Uterus (tissue), 4 donors: ENCODE measurements around the gene GDNF. TPM values are rescaled to one million over a fixed set of nuclear protein-coding genes. Genes with fewer than 3 reads are reported as not detected.

Experiments
- DNase-seq, 2 donors: peaks; one replicate each; pipeline ENCODE4 v3.0.0-alpha.2; 2019 to 2020
- H3K27ac ChIP-seq, 2 donors: fragments of 200-600 bp; sonication (generic); 1 replicate in 1 of 2; 2 replicates in 1 of 2; pipeline ENCODE4 v1.5.1; 2016 to 2018
- H3K27me3 ChIP-seq, 2 donors: fragments of 200-600 bp; sonication (generic); one replicate each; pipeline ENCODE4 v1.5.1; 2018 to 2019; ENCODE audit warnings: control low read depth in 1 of 2
- H3K36me3 ChIP-seq, 2 donors: fragments of 200-600 bp; sonication (generic); one replicate each; pipeline ENCODE4 v1.5.1; 2019; ENCODE audit warnings: control low read depth in 1 of 2
- H3K4me1 ChIP-seq, 2 donors: fragments of 200-600 bp; sonication (generic); one replicate each; pipeline ENCODE4 v1.5.1; 2018 to 2019; ENCODE audit warnings: control low read depth in 1 of 2
- H3K4me3 ChIP-seq, 2 donors: fragments of 200-600 bp; sonication (generic); 1 replicate in 1 of 2; 2 replicates in 1 of 2; pipeline ENCODE4 v1.5.1; 2018 to 2019; ENCODE audit warnings: mild to moderate bottlenecking in 1 of 2
- H3K9me3 ChIP-seq, 2 donors: fragments of 200-600 bp; sonication (generic); one replicate each; pipeline ENCODE4 v1.5.1; 2019; ENCODE audit warnings: control low read depth in 1 of 2
- POLR2A ChIP-seq, 2 donors: fragments of 450-650 bp; IDR thresholded peaks; one replicate each; pipeline ENCODE4 v1.6.1; 2016; ENCODE audit warnings: antibody characterized with exemption in 2 of 2, mild to moderate bottlenecking in 1 of 2, moderate library complexity in 1 of 2
- intact Hi-C: fragments of 100-400 bp; cut with DNase I; formaldehyde crosslinking; loops from one replicate; pipeline ENCODE4 v1.15.1; 2023; ENCODE audit warnings: low total_unique reads
- total RNA-seq, 4 donors: library from RNA; depleted of rRNA in 3 of 4; stranded (reverse); fragments of >200 nt in 3 of 4; gene quantifications; one replicate each; pipeline versions ENCODE4 v1.1.0 to v1.2.4, GENCODE V29; 2014 to 2023
- TF ChIP-seq, protein P1 (sequence below), 4 experiments: fragments of 200-600 bp in 2 of 4; fragments of 450-650 bp in 2 of 4; sonication (generic) in 2 of 4; IDR thresholded peaks; one replicate each; pipeline ENCODE4 v1.5.1; 2016 to 2019; ENCODE audit warnings: antibody characterized with exemption in 4 of 4, mild to moderate bottlenecking in 2 of 4, moderate library complexity in 1 of 4
- donor health status: DM: yes; HTN: yes; CAD: no.

Gene GDNF
- total RNA-seq, 4 donors from 2014 or later = 0.77 to 1.0 (median 0.85) TPM; not detected in 1

DNA sequence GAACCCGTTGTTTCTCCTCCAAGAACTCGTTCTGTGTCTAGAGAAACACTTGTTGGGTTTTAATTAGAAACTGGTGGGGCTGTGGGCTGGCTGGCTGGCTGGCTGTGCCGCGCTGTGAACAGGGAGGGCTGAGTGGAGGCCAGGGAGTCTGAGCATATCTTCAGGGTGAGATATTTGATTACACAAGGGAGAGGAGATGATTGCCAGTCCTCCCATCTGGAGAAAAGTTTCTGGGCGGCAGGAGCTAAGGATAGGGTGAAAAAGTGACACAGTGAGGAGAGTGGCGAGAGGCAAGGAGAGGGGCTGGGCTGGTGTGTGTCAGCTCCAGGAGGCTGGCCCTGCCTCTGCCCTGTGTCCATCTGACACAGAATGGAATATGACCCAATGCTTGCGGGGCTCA lies 63.0 kb downstream of the GDNF start:
- no peaks in the 10 kb centered on the region for H3K36me3 ChIP-seq
- H3K4me3 ChIP-seq = no peak overlapping the region
- no peak overlapping the region for H3K27ac ChIP-seq
- H3K9me3 ChIP-seq = peaks cover 0 to 9% of the 10 kb centered on the region in 2 donors
- intact Hi-C loops = no loop called here
- DNase-seq = no peak
- H3K4me1 ChIP-seq = no peaks in the 10 kb centered on the region
- TF ChIP-seq, protein P1, sequence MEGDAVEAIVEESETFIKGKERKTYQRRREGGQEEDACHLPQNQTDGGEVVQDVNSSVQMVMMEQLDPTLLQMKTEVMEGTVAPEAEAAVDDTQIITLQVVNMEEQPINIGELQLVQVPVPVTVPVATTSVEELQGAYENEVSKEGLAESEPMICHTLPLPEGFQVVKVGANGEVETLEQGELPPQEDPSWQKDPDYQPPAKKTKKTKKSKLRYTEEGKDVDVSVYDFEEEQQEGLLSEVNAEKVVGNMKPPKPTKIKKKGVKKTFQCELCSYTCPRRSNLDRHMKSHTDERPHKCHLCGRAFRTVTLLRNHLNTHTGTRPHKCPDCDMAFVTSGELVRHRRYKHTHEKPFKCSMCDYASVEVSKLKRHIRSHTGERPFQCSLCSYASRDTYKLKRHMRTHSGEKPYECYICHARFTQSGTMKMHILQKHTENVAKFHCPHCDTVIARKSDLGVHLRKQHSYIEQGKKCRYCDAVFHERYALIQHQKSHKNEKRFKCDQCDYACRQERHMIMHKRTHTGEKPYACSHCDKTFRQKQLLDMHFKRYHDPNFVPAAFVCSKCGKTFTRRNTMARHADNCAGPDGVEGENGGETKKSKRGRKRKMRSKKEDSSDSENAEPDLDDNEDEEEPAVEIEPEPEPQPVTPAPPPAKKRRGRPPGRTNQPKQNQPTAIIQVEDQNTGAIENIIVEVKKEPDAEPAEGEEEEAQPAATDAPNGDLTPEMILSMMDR (IDR thresholded peaks at IDR 0.05) = no peak
- no peak for TF ChIP-seq POLR2A (IDR thresholded peaks at IDR 0.05)
- H3K27me3 ChIP-seq = no peaks in the 10 kb centered on the region

DNA sequence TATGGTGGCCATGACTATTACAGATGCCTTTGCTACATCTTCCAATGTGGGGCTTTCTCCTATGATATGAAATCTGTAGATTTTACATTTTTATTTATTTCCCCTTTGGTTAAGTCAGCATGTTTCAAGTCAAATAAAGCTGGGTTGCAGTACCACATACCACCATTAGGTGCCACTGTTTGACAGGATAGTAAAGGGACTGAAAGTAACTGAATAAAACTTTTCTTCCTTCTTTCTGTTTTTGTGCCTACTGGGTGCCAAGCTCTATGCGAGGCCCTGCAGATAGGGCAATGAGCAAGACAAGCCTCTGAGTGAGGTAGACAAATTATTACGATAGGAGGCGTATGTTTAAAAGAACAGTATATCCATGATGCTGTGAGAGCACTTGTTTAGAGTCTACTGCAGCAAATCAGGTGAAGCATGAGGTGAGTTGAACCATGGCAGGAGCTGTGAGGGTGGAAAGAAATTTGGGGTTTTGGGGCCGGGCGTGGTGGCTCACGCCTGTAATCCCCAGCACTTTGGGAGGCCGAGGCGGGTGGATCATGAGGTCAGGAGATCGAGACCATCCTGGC lies 64.8 kb downstream of the GDNF start:
- intact Hi-C loops = no loop called here

DNA sequence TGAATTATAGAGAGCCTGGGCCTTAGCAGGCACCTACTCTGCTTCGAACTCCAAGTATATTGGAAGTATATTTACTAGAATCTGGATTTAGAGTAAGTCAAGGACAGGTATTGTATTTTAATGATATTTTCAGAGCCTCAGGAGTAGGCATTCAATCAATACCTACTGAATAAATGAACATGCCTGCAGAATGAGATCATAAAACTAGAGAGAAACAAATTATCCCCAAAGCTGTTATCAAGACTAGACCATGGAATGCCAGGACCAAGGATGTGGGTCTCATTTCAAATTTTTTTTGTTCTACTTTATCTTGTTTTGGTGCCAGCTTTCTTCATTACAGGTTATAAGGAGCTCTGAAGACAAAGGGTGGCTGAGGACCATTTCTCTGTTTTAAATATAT lies 66.0 kb downstream of the GDNF start:
- Histone ChIP-seq H3K9me3 (peaks cover 0 to 9% of the 10 kb centered on the region in 2 donors), H3K27ac (no peak overlapping the region), H3K4me1 (no peaks in the 10 kb centered on the region), H3K4me3 (no peak overlapping the region), H3K27me3 (no peaks in the 10 kb centered on the region), H3K36me3 (no peaks in the 10 kb centered on the region)
- intact Hi-C loops = no loop called here
- TF ChIP-seq POLR2A (IDR thresholded peaks at IDR 0.05) = no peak
- TF ChIP-seq, protein P1 (IDR thresholded peaks at IDR 0.05) = no peak
- DNase-seq = no peak

More for the DNA sequence above, 64.8 kb downstream of the GDNF start:
- H3K36me3 ChIP-seq = no peaks in the 10 kb centered on the region
- no peak for TF ChIP-seq POLR2A (IDR thresholded peaks at IDR 0.05)
- TF ChIP-seq, protein P1 (IDR thresholded peaks at IDR 0.05) = no peak
- H3K4me3 ChIP-seq = no peak overlapping the region
- no peaks in the 10 kb centered on the region for H3K27me3 ChIP-seq
- no peaks in the 10 kb centered on the region for H3K4me1 ChIP-seq
- H3K27ac ChIP-seq = no peak overlapping the region
- DNase-seq = no peak
- H3K9me3 ChIP-seq = peaks cover 0 to 9% of the 10 kb centered on the region in 2 donors

DNA sequence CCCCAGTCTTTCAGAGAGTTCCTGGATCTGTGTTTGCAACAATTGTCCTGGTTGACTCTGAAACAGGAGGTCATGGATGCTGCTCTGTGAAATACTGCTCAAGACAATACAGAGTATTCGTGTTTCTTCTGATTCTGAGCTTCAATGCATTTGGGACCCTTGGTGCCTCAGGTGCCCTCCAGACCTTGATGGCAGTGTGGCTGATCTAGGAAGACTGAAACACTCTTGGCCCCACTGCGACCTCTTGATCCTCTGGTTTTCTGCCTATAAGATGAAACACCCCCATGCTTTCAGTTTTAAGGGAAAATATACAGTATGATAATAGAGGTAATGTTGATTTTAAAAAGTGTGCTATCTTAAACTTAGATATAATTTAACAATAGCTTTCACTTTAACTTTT lies 67.6 kb downstream of the GDNF start:
- TF ChIP-seq, protein P1 (IDR thresholded peaks at IDR 0.05) = no peak
- no peak for TF ChIP-seq POLR2A (IDR thresholded peaks at IDR 0.05)
- Histone ChIP-seq H3K9me3 (peaks cover 0 to 9% of the 10 kb centered on the region in 2 donors), H3K27me3 (no peaks in the 10 kb centered on the region), H3K36me3 (no peaks in the 10 kb centered on the region), H3K4me1 (no peaks in the 10 kb centered on the region), H3K27ac (no peak overlapping the region), H3K4me3 (no peak overlapping the region)
- DNase-seq = no peak
- intact Hi-C loops = no loop called here

DNA sequence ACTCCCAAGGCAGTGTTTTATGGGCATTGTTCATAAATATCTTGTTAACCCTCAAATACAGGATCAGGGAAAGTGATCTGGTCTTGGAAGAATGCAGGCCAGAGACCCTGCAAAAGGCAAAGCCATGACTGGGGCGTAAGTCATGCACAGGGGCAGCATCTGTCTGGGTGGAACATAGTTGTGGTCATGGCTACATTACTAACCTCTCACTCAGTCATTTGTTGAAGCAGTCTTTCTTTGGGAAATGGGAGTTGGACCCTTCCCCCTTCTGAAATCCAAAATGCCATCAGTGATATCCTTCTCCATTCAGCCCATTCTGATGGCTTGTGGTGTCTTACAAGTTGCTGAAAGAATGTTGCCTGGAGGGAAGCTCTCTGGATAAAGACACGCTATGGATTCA lies 68.1 kb downstream of the GDNF start:
- TF ChIP-seq POLR2A (IDR thresholded peaks at IDR 0.05) = no peak
- TF ChIP-seq, protein P1 (IDR thresholded peaks at IDR 0.05) = no peak
- no peaks in the 10 kb centered on the region for H3K36me3 ChIP-seq
- peaks cover 0 to 9% of the 10 kb centered on the region in 2 donors for H3K9me3 ChIP-seq
- no peak for DNase-seq
- H3K27ac ChIP-seq = no peak overlapping the region
- intact Hi-C loops = no loop called here
- H3K4me3 ChIP-seq = no peak overlapping the region
- H3K27me3 ChIP-seq = no peaks in the 10 kb centered on the region
- no peaks in the 10 kb centered on the region for H3K4me1 ChIP-seq
